ENCODE data around the gene SFTPB.
"Not testable (repeated sequence)": the region's sequence is repeated elsewhere in the genome, so short reads cannot be mapped to it uniquely, and the experiment has no call there.

SFTPB gene

DNA sequence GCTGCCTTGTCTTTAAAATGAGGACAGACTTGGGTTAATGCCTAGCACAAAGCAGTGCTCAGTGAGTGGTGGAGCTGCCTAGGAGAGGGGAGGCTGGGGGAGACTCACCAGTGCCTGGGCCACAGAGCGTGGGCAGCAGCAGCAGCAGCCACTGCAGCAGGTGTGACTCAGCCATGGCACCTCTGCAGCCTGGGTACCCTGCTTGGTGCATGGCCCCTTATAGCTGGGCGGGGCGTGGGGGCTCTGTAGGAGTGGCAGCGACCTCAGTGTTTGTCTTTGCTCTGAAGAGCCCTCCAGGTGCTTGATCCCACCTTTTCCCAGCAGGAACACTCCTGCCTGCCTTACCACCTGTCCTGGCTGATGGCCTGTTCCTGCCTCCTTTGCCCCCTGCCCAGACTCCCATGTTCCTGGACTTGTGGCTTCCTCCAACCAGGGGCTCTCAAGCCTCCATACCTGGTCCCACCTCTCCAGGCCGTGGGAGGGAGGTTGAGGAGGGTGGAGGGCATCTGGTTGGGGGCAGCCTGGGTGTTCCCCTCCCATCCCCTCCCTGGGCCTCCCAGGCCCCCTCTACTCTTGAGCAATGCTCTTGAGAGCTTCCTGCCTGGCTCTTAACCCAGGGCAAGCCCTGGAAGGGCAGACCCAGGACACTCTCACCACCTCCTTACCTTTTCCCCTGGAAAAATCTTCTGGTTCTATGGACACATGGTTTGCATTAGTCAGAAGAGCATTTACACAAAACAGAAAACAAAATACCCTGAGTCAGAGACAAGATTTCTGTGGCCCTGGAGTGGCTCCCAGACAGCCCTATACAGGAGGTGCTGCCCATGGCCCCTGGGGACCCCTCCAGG, at the start of gene SFTPB:
TSS of gene SFTPB (minus strand) at position 191 of the 848 bp plus-strand sequence. CDS start at position 175, 16 bp downstream.
- DNase-seq, result no peak

DNA sequence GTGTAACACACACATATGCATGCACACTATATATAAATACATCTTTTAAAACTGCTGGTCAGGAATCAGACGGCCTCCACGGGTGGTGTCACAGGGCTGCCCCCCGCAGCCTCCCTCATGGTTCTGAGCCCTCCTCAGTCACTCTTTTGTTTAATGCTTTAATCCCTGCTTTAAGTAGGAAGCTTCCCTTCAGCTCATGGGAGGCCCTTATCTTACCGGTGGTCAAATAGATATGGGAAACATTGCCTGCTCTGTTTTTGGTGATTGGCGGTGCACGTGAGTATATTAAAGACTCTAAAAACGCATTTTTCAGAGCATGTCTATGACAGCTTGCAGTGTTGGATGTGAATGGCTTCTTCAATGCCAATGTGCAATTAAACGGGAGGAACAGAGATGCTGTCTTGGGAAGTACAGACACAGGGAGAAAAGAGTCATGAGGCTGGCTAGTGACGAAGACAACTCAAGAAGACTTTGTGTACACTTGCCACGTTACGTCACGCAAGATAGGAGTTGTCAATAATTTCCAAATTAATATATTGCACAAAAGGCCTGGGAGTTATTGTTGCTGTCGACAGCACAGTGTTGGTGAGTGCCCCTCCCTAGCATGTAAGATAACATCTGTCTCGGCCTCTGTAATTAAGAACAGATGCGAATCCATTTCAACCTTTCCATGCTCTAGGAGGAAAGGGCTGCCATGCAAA, 49.5 kb upstream of the SFTPB start:
- DNase-seq, result no peak

- no peak for DNase-seq
Measured at GRCh38 chr2:85716346-85716914, 48.4 kb upstream of the SFTPB start.

- no peak for DNase-seq
Measured at GRCh38 chr2:85714841-85715240, 46.8 kb upstream of the SFTPB start.

DNA sequence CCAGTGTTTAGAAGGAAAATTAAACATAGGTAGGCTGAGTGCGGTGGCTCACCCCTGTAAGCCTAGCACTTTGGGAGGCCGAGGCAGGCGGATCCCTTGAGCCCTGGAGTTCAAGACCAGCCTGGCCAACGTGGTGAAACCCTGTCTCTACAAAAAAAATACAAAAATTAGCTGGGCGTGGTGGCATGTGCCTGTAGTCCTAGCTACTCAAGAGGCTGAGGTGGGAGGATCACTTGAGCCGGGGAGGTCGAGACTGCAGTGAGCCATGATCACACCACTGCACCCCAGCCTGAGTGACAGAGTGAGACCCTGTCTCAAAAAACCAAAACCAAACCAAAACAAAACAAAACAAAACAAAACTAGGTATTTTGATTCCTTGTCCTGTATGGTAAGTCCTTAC, 46.4 kb upstream of the SFTPB start:
- not testable (repeated sequence) for DNase-seq

GRCh38 chr2:85713836-85714235, 45.8 kb upstream of the SFTPB start:
- no peak for DNase-seq

GRCh38 chr2:85712849-85713612, 45.0 kb upstream of the SFTPB start:
- DNase-seq, result no peak

GRCh38 chr2:85712336-85712735, 44.3 kb upstream of the SFTPB start:
- no peak for DNase-seq

DNA sequence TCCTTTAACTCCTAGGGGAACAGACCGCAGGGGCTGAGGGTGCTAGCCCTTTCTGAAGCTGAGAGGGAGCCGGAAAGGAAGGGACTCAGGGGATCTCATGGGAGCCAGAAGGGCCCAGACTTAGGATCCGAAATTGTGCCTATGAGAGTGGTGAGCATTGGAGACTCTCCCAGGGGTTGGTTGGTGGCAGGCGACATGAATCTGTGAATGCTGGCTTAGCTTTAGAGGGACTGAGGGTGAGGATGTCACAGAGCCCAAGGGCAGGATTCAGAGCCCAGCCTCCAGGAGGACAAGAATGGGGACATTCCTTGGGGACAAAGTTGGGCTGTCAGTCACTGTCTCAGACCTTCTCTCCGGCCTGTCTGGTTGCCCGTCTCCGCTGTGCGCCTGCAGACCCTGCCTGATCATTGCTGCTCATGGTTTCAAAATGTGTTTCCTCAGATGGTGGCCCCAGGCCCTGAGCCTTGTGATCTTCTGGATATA, 43.6 kb upstream of the SFTPB start:
- no peak for DNase-seq

GRCh38 chr2:85710687-85711577, 42.9 kb upstream of the SFTPB start:
- no peak for DNase-seq

- DNase-seq, result no peak
Measured at GRCh38 chr2:85709401-85709811, 41.4 kb upstream of the SFTPB start.

DNA sequence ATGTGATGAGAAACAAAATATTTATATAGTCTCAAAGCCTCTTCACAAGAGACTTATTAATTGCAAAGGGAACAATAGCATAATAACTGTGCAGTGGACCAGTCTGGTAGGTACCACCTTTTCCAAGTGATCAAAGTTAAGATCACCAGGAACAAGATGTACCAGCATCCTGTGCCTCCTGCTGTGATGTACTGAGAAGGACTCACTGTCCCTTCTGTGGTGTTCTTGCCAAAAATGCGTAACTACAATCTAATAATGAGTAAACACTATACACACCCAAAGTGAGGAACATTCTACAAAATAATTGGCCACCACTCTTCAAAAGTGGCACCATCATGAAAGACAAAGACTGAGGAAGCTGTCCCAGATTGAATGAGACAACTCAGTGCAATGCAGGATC, 40.6 kb upstream of the SFTPB start:
- DNase-seq, result no peak

GRCh38 chr2:85707304-85707703, 39.3 kb upstream of the SFTPB start:
- DNase-seq, result peak; percentile 84

GRCh38 chr2:85706599-85707296, 38.7 kb upstream of the SFTPB start:
- DNase-seq, result no peak

DNA sequence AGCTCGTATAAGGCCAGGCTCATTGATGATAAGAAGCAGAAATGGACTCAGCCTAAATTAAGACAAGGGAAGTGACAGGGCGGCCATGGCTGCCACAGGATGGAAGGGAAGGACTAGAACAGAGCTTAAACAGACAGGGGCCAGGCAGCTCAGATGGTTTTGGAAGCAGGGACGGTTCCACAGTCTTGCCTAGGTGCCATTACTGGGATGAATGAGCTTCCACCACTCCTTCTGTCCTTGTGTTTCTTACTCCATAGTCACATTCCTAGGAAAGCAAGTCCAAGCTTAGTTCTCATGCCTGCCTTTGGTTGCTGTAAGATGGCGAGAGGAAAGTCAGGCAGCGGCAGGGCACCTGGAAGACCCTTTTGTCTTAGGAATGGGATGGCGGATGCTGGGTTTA, 38.1 kb upstream of the SFTPB start:
- DNase-seq, result no peak

DNA sequence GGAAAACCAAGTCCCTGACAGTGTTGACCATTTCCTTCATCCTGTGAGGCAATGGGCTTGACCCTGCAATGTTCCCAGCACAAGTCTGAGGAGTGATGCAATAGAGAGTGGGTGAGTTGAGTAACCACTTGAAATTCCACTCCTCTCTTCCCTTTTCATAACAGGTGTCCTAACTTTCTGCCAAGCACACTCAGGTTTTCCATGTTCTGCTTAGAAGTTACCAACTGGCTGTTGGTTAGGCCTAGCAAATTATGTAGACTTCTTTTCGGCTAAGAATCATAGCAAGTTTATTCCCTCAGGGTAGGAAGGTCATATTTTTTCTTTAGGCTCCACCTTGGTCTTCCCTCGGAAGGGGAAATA, 37.7 kb upstream of the SFTPB start:
- DNase-seq, result no peak

- peak; percentile 72 for DNase-seq
Measured at GRCh38 chr2:85704800-85705679, 37.0 kb upstream of the SFTPB start.

DNA sequence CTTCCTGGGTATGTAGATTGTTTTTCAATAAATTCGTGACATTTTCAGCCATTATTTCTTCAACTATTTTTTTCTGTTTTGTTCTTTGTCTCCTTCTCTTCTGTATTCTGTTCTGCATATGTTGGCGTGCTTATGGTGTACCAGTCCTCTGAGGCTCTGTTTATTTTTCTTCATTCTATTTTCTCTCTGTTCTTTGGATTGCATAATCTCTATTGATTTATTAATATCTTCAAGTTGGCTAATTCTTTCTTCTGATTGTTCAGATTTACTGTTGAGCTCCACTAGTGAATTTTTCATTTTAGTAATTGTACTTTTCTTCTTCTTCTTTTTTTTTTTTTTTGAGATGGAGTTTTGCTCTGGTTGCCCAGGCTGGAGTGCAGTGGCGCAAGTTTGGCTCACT, 36.0 kb upstream of the SFTPB start:
- DNase-seq, result no peak

DNA sequence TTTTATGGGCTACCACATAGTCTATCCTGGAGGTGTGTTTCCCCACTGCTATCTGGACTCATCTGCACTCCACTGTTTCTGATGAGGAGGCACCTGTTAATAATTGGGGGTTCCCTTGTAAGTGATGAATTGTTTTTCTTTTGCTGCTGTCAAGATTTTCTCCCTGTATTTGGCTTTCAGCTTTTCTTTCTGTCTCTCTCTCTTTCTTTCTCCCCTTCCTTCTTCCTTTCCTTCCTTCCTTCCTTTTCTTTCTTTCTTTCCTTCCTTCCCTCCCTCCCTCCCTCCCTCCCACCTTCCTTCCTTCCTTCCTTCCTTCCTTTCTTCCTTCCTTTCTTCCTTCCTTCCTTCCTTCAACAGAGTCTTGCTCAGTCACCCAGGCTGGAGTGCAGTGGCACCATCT, 35.3 kb upstream of the SFTPB start:
- no peak for DNase-seq

GRCh38 chr2:85702800-85703199, 34.8 kb upstream of the SFTPB start:
- DNase-seq, result no peak

Measured in CD4-positive, alpha-beta T cell treated with Interleukin-21 for 1 hour (primary cell).